ENCODE results near the gene METRN. TPM values are rescaled to one million over a fixed set of nuclear protein-coding genes. Genes with fewer than 3 reads are reported as not detected.

The METRN gene
- 10 to 100 TPM; 23.8 to 34.7 (median 28.2) TPM for total RNA-seq

GRCh38 chr16:714558-715476, at the start of gene METRN:
Gene METRN, plus strand, starts transcription at chr16:715118. Its CDS starts 172 bp downstream, at chr16:715290.
- peaks cover 4% of the 10 kb centered on the region for H3K4me1 Mint-ChIP-seq (ENCODE audit: low read depth)
- peak; percentile 87 for DNase-seq
- H3K4me3 Mint-ChIP-seq: peak within 1 kb of the TSS; percentile 60
- peak; percentile 90 for ATAC-seq
- no peaks in the 10 kb centered on the region for H3K36me3 Mint-ChIP-seq (ENCODE audit: insufficient read depth)
- no peaks in the 10 kb centered on the region for H3K9me3 Mint-ChIP-seq
- peaks cover 20% of the 10 kb centered on the region for H3K27me3 Mint-ChIP-seq (ENCODE audit: low read depth)

GRCh38 chr16:666572-666971, 48.3 kb upstream of the METRN start:
- Mint-ChIP-seq H3K4me3 (no peak overlapping the region), H3K27me3 (ENCODE audit: low read depth) (no peaks in the 10 kb centered on the region), H3K4me1 (ENCODE audit: low read depth) (peaks cover 7% of the 10 kb centered on the region), H3K9me3 (no peaks in the 10 kb centered on the region), H3K36me3 (ENCODE audit: insufficient read depth) (peaks cover 3% of the 10 kb centered on the region)
- ATAC-seq: no peak
- DNase-seq: no peak

- Mint-ChIP-seq H3K4me3 (peak overlapping the region; percentile 80), H3K4me1 (ENCODE audit: low read depth) (peaks cover 7% of the 10 kb centered on the region), H3K36me3 (ENCODE audit: insufficient read depth) (peaks cover 3% of the 10 kb centered on the region), H3K9me3 (no peaks in the 10 kb centered on the region), H3K27me3 (ENCODE audit: low read depth) (no peaks in the 10 kb centered on the region)
- DNase-seq (no peak), ATAC-seq (no peak)
These were observed 47.7 kb upstream of the METRN start for GRCh38 chr16:667113-667779.

- H3K4me3 Mint-ChIP-seq: peak within 1 kb of the TSS; percentile 80
- peak; percentile 88 for DNase-seq
- peaks cover 5% of the 10 kb centered on the region for H3K36me3 Mint-ChIP-seq (ENCODE audit: insufficient read depth)
- H3K4me1 Mint-ChIP-seq (ENCODE audit: low read depth): peaks cover 7% of the 10 kb centered on the region
- peak; percentile 96 to 97 for ATAC-seq
- H3K27me3 Mint-ChIP-seq (ENCODE audit: low read depth): no peaks in the 10 kb centered on the region
- no peaks in the 10 kb centered on the region for H3K9me3 Mint-ChIP-seq
These were observed 47.0 kb upstream of the METRN start, which contains the start of gene RHOT2 for GRCh38 chr16:667780-668518. Gene RHOT2, plus strand, starts transcription at chr16:668132. Its CDS starts 68 bp downstream, at chr16:668200.

- no peaks in the 10 kb centered on the region for H3K27me3 Mint-ChIP-seq (ENCODE audit: low read depth)
- peak overlapping the region; percentile 80 for H3K4me3 Mint-ChIP-seq
- H3K9me3 Mint-ChIP-seq: no peaks in the 10 kb centered on the region
- H3K36me3 Mint-ChIP-seq (ENCODE audit: insufficient read depth): peaks cover 6% of the 10 kb centered on the region
- ATAC-seq (peak; percentile 7 to 12), DNase-seq (no peak)
- peaks cover 7% of the 10 kb centered on the region for H3K4me1 Mint-ChIP-seq (ENCODE audit: low read depth)
These were observed 46.3 kb upstream of the METRN start for GRCh38 chr16:668519-669171.

- Mint-ChIP-seq H3K27me3 (ENCODE audit: low read depth) (peaks cover under 1% of the 10 kb centered on the region), H3K9me3 (no peaks in the 10 kb centered on the region), H3K4me3 (peak overlapping the region; percentile 80), H3K4me1 (ENCODE audit: low read depth) (peaks cover 7% of the 10 kb centered on the region), H3K36me3 (ENCODE audit: insufficient read depth) (peaks cover 6% of the 10 kb centered on the region)
- ATAC-seq: no peak
- DNase-seq: no peak
These were observed 45.3 kb upstream of the METRN start for GRCh38 chr16:669666-670065.

GRCh38 chr16:670485-671352, 44.2 kb upstream of the METRN start:
- Mint-ChIP-seq H3K9me3 (no peaks in the 10 kb centered on the region), H3K36me3 (ENCODE audit: insufficient read depth) (peaks cover 6% of the 10 kb centered on the region), H3K4me1 (ENCODE audit: low read depth) (peaks cover 11% of the 10 kb centered on the region), H3K27me3 (ENCODE audit: low read depth) (peaks cover 6% of the 10 kb centered on the region), H3K4me3 (peak overlapping the region; percentile 42)
- DNase-seq: no peak
- ATAC-seq: no peak

- no peak for DNase-seq
- Mint-ChIP-seq H3K36me3 (ENCODE audit: insufficient read depth) (peaks cover 6% of the 10 kb centered on the region), H3K4me1 (ENCODE audit: low read depth) (peaks cover 11% of the 10 kb centered on the region), H3K27me3 (ENCODE audit: low read depth) (peaks cover 6% of the 10 kb centered on the region), H3K9me3 (no peaks in the 10 kb centered on the region), H3K4me3 (no peak overlapping the region)
- ATAC-seq: no peak
These were observed 43.4 kb upstream of the METRN start for GRCh38 chr16:671353-672131.

GRCh38 chr16:672371-672770, 42.5 kb upstream of the METRN start:
- Mint-ChIP-seq H3K36me3 (ENCODE audit: insufficient read depth) (peaks cover 6% of the 10 kb centered on the region), H3K4me3 (no peak overlapping the region), H3K4me1 (ENCODE audit: low read depth) (peaks cover 11% of the 10 kb centered on the region), H3K9me3 (no peaks in the 10 kb centered on the region), H3K27me3 (ENCODE audit: low read depth) (peaks cover 11% of the 10 kb centered on the region)
- DNase-seq (no peak), ATAC-seq (no peak)

- Mint-ChIP-seq H3K4me3 (no peak overlapping the region), H3K9me3 (no peaks in the 10 kb centered on the region), H3K4me1 (ENCODE audit: low read depth) (peaks cover 7% of the 10 kb centered on the region), H3K27me3 (ENCODE audit: low read depth) (peaks cover 11% of the 10 kb centered on the region), H3K36me3 (ENCODE audit: insufficient read depth) (peaks cover 6% of the 10 kb centered on the region)
- ATAC-seq (no peak), DNase-seq (no peak)
These were observed 42.1 kb upstream of the METRN start for GRCh38 chr16:672851-673250.

GRCh38 chr16:673399-673991, 41.4 kb upstream of the METRN start:
- H3K27me3 Mint-ChIP-seq (ENCODE audit: low read depth): peaks cover 11% of the 10 kb centered on the region
- no peak overlapping the region for H3K4me3 Mint-ChIP-seq
- H3K4me1 Mint-ChIP-seq (ENCODE audit: low read depth): peaks cover 7% of the 10 kb centered on the region
- H3K36me3 Mint-ChIP-seq (ENCODE audit: insufficient read depth): peaks cover 6% of the 10 kb centered on the region
- H3K9me3 Mint-ChIP-seq: no peaks in the 10 kb centered on the region
- no peak for ATAC-seq
- DNase-seq: no peak

GRCh38 chr16:674214-674881, 40.6 kb upstream of the METRN start:
- Mint-ChIP-seq H3K9me3 (no peaks in the 10 kb centered on the region), H3K36me3 (ENCODE audit: insufficient read depth) (peaks cover 6% of the 10 kb centered on the region), H3K4me3 (no peak overlapping the region), H3K4me1 (ENCODE audit: low read depth) (peaks cover 6% of the 10 kb centered on the region), H3K27me3 (ENCODE audit: low read depth) (peaks cover 11% of the 10 kb centered on the region)
- DNase-seq: no peak
- no peak for ATAC-seq

Measured in activated T-cell treated with anti-CD3 and anti-CD28 coated beads, Interleukin-2, amount 50 U/mL, for 4 hours (primary cell).